Epithelial cell of prostate (primary cell): ENCODE measurements around the gene BCAT1.
"Not testable (repeated sequence)": the region's sequence is repeated elsewhere in the genome, so short reads cannot be mapped to it uniquely, and the experiment has no call there.

Experiments
- DNase-seq: peaks from one replicate; pipeline ENCODE4 v3.0.0-alpha.2; 2011; ENCODE audit warnings: low read depth, low spot score
- H3K27ac ChIP-seq: fragments of 450-650 bp; 2 replicates; pipeline ENCODE4 v1.5.1; 2017; ENCODE audit warnings: mild to moderate bottlenecking

Gene BCAT1

GRCh38 chr12:24864796-24865125 lies 84.1 kb downstream of the BCAT1 start:
- no peak for DNase-seq
- H3K27ac ChIP-seq = no peak overlapping the region

- no peak overlapping the region for H3K27ac ChIP-seq
- DNase-seq = peak; percentile 8
These were observed 86.9 kb downstream of the BCAT1 start for GRCh38 chr12:24861766-24862540.

GRCh38 chr12:24860546-24860945 lies 88.4 kb downstream of the BCAT1 start:
- DNase-seq = no peak
- no peak overlapping the region for H3K27ac ChIP-seq

GRCh38 chr12:24856541-24856940 lies 92.4 kb downstream of the BCAT1 start:
- DNase-seq = no peak
- H3K27ac ChIP-seq = no peak overlapping the region

GRCh38 chr12:24854908-24855307 lies 94.0 kb downstream of the BCAT1 start:
- peak overlapping the region; percentile 16 for H3K27ac ChIP-seq
- no peak for DNase-seq

- no peak for DNase-seq
- H3K27ac ChIP-seq = no peak overlapping the region
These were observed 94.9 kb downstream of the BCAT1 start for GRCh38 chr12:24854017-24854416.

GRCh38 chr12:24853588-24853987 lies 95.3 kb downstream of the BCAT1 start:
- peak; percentile 52 for DNase-seq

GRCh38 chr12:24853094-24853493 lies 95.8 kb downstream of the BCAT1 start:
- H3K27ac ChIP-seq = no peak overlapping the region
- no peak for DNase-seq

More at GRCh38 chr12:24853588-24853987, 95.3 kb downstream of the BCAT1 start:
- H3K27ac ChIP-seq = no peak overlapping the region

GRCh38 chr12:24852420-24852819 lies 96.5 kb downstream of the BCAT1 start:
- no peak overlapping the region for H3K27ac ChIP-seq
- no peak for DNase-seq

- not testable (repeated sequence) for DNase-seq, H3K27ac ChIP-seq
These were observed 97.0 kb downstream of the BCAT1 start for GRCh38 chr12:24851883-24852282.

- no peak for DNase-seq
- no peak overlapping the region for H3K27ac ChIP-seq
These were observed 97.6 kb downstream of the BCAT1 start for GRCh38 chr12:24851341-24851740.

- no peak for DNase-seq
- no peak overlapping the region for H3K27ac ChIP-seq
These were observed 98.4 kb downstream of the BCAT1 start for GRCh38 chr12:24850496-24850895.

GRCh38 chr12:24848941-24849477 lies 99.9 kb downstream of the BCAT1 start:
- no peak overlapping the region for H3K27ac ChIP-seq

GRCh38 chr12:24846689-24847088 lies 102.2 kb downstream of the BCAT1 start:
- DNase-seq = no peak
- no peak overlapping the region for H3K27ac ChIP-seq

More at GRCh38 chr12:24848941-24849477, 99.9 kb downstream of the BCAT1 start:
- peak; percentile 8 for DNase-seq

GRCh38 chr12:24845615-24846014 lies 103.3 kb downstream of the BCAT1 start:
- no peak for DNase-seq
- H3K27ac ChIP-seq = no peak overlapping the region

- H3K27ac ChIP-seq = no peak overlapping the region
- DNase-seq = no peak
These were observed 108.7 kb downstream of the BCAT1 start for GRCh38 chr12:24840046-24840800.

GRCh38 chr12:24839268-24839791 lies 109.6 kb downstream of the BCAT1 start:
- DNase-seq = no peak
- no peak overlapping the region for H3K27ac ChIP-seq

- H3K27ac ChIP-seq = no peak overlapping the region
- no peak for DNase-seq
These were observed 110.4 kb downstream of the BCAT1 start for GRCh38 chr12:24838531-24838950.

GRCh38 chr12:24835377-24835776 lies 113.5 kb downstream of the BCAT1 start:
- no peak overlapping the region for H3K27ac ChIP-seq
- DNase-seq = no peak

- no peak overlapping the region for H3K27ac ChIP-seq
- DNase-seq = no peak
These were observed 115.4 kb downstream of the BCAT1 start for GRCh38 chr12:24833513-24833912.
